Lung microvascular endothelial cell (primary cell): ENCODE measurements around the gene NKX2-1. TPM values are rescaled to one million over a fixed set of nuclear protein-coding genes. Genes with fewer than 3 reads are reported as not detected.

Experiments
- total RNA-seq: library from RNA; depleted of rRNA; stranded (reverse); fragments of >200 nt; gene quantifications from 2 replicates; pipeline ENCODE4 v1.2.1, GENCODE V29; 2014

NKX2-1 gene
- total RNA-seq, 1 donor from 2014 or later = not detected

Other genes with a start within 250 kb of the NKX2-1 start
- gene MBIP, start 199.6 kb downstream of the NKX2-1 start, total RNA-seq = 3.5 and 6.5 TPM in 2 replicates
- gene NKX2-8, start 62.4 kb upstream of the NKX2-1 start, total RNA-seq = not detected in 2 replicates
- not detected in 2 replicates for gene PAX9, start 141.6 kb upstream of the NKX2-1 start, total RNA-seq